Colonic mucosa (tissue), 4 donors: ENCODE results near the gene PLXNA2. TPM values are rescaled to one million over a fixed set of nuclear protein-coding genes. Genes with fewer than 3 reads are reported as not detected.

Experiments used
- DNase-seq: peaks from one replicate; pipeline ENCODE4 v3.0.0-alpha.2; 2020
- H3K27ac ChIP-seq: fragments of 200-600 bp; one replicate; pipeline ENCODE4 v1.8.0; 2021
- H3K27me3 ChIP-seq: fragments of 200-600 bp; one replicate; pipeline ENCODE4 v1.8.0; 2021
- H3K36me3 ChIP-seq: fragments of 200-600 bp; one replicate; pipeline ENCODE4 v1.8.0; 2021
- H3K4me1 ChIP-seq: fragments of 200-600 bp; one replicate; pipeline ENCODE4 v1.8.0; 2021; ENCODE audit warnings: mild to moderate bottlenecking
- H3K4me3 ChIP-seq: fragments of 200-600 bp; one replicate; pipeline ENCODE4 v1.8.0; 2021
- H3K9ac ChIP-seq, 2 donors: one replicate each; pipeline ENCODE4 v1.7.0; 2013; ENCODE audit warnings: control low read depth in 2 of 2, low read depth in 2 of 2, low read length in 2 of 2
- H3K9me3 ChIP-seq: fragments of 200-600 bp; one replicate; pipeline ENCODE4 v1.8.0; 2021
- CTCF ChIP-seq: fragments of 200-600 bp; IDR thresholded peaks from one replicate; pipeline ENCODE4 v1.8.0; 2022; ENCODE audit warnings: antibody characterized with exemption, mild to moderate bottlenecking
- intact Hi-C: fragments of 100-400 bp; cut with DNase I; formaldehyde crosslinking; loops from one replicate; pipeline ENCODE4 v1.14.1; 2022
- total RNA-seq, 2 donors: library from RNA; stranded (reverse); fragmentation: NEBNext Ultra II Directional in 1 of 2; extraction: Animal tissue kit (Norgen Biotek cat#: 25700) in 1 of 2; gene quantifications; one replicate each; pipeline ENCODE4 v1.2.1, GENCODE V29; 2021
- donor health status: healthy.
- donor health status: DM: no; HTN: no; CAD: no.
- donor health status: DM: no; HTN: no; CAD: no.

The PLXNA2 gene
- total RNA-seq, 2 donors from 2014 or later = 46.1 to 81.6 TPM

GRCh38 chr1:208245185-208245705 lies 1.1 kb upstream of the PLXNA2 start:
- Histone ChIP-seq H3K4me3 (peak overlapping the region; percentile 89), H3K9ac (peak overlapping the region in 1 of 2 donors; percentile 90), H3K9me3 (no peaks in the 10 kb centered on the region), H3K36me3 (no peaks in the 10 kb centered on the region), H3K27me3 (no peaks in the 10 kb centered on the region), H3K27ac (peak overlapping the region; percentile 92), H3K4me1 (peaks cover 6% of the 10 kb centered on the region)
- TF ChIP-seq CTCF = peak; percentile 69
- intact Hi-C loops = loop anchor here (10.0 kb wide), 2 partner anchors 150 to 360 kb away; no protein-coding TSS in a partner anchor
- peak; percentile 95 for DNase-seq

- intact Hi-C loops = loop anchor here (2.0 to 10.0 kb wide), 4 partner anchors 111 to 359 kb away; no protein-coding TSS in a partner anchor
- H3K27ac ChIP-seq = peak overlapping the region; percentile 92
- peaks cover 16% of the 10 kb centered on the region for H3K4me1 ChIP-seq
- no peaks in the 10 kb centered on the region for H3K36me3 ChIP-seq
- H3K9ac ChIP-seq = peak overlapping the region; percentile 79 to 96
- no peaks in the 10 kb centered on the region for H3K27me3 ChIP-seq
- no peak for DNase-seq
- peak overlapping the region; percentile 89 for H3K4me3 ChIP-seq
- no peak for TF ChIP-seq CTCF
- no peaks in the 10 kb centered on the region for H3K9me3 ChIP-seq
Observed at GRCh38 chr1:208243527-208243966, 637 bp downstream of the PLXNA2 start.

- no peak for DNase-seq
- TF ChIP-seq CTCF = no peak
- Histone ChIP-seq H3K27me3 (no peaks in the 10 kb centered on the region), H3K36me3 (no peaks in the 10 kb centered on the region), H3K9me3 (no peaks in the 10 kb centered on the region), H3K27ac (peak overlapping the region; percentile 92), H3K9ac (peak overlapping the region; percentile 79 to 96), H3K4me3 (peak overlapping the region; percentile 89), H3K4me1 (peaks cover 20% of the 10 kb centered on the region)
- intact Hi-C loops = loop anchor here (2.0 to 10.0 kb wide), 4 partner anchors 110 to 358 kb away; no protein-coding TSS in a partner anchor
Observed at GRCh38 chr1:208242941-208243526, 1.1 kb downstream of the PLXNA2 start.

GRCh38 chr1:208242146-208242545 lies 2.0 kb downstream of the PLXNA2 start:
- Histone ChIP-seq H3K9me3 (no peaks in the 10 kb centered on the region), H3K27me3 (no peaks in the 10 kb centered on the region), H3K27ac (no peak overlapping the region), H3K9ac (peak overlapping the region in 1 of 2 donors; percentile 79), H3K4me3 (peak overlapping the region; percentile 89), H3K4me1 (peaks cover 25% of the 10 kb centered on the region), H3K36me3 (no peaks in the 10 kb centered on the region)
- intact Hi-C loops = loop anchor here (2.0 to 10.0 kb wide), 4 partner anchors 109 to 357 kb away; no protein-coding TSS in a partner anchor
- DNase-seq = no peak
- TF ChIP-seq CTCF = no peak

GRCh38 chr1:208241512-208241911 lies 2.7 kb downstream of the PLXNA2 start:
- peak overlapping the region; percentile 27 for H3K27ac ChIP-seq
- intact Hi-C loops = loop anchor here (10.0 kb wide), 2 partner anchors 147 to 357 kb away; no protein-coding TSS in a partner anchor
- no peaks in the 10 kb centered on the region for H3K27me3 ChIP-seq
- H3K9me3 ChIP-seq = no peaks in the 10 kb centered on the region
- peaks cover 31% of the 10 kb centered on the region for H3K4me1 ChIP-seq
- no peak for DNase-seq
- no peak for TF ChIP-seq CTCF
- peak overlapping the region; percentile 89 for H3K4me3 ChIP-seq
- peak overlapping the region; percentile 33 to 79 for H3K9ac ChIP-seq
- H3K36me3 ChIP-seq = no peaks in the 10 kb centered on the region
